ENCODE results near the gene WDR88.

GRCh38 chr19:33146209-33146608 is 14.3 kb downstream of the WDR88 start:
- no peak for TF ChIP-seq REST (IDR thresholded peaks at IDR 0.05; ENCODE audit: borderline replicate concordance)
- no peak for TF ChIP-seq POLR2AphosphoS5 (IDR thresholded peaks at IDR 0.05)
